ENCODE results near the gene KIRREL2. TPM values are rescaled to one million over a fixed set of nuclear protein-coding genes. Genes with fewer than 3 reads are reported as not detected.

Gene KIRREL2
- polyA plus RNA-seq, 3 donors, result not detected

GRCh38 chr19:35861640-35862160 is 5.0 kb downstream of the KIRREL2 start:
- peaks cover 73 to 98% (median 81%) of the 10 kb centered on the region in 3 donors for H3K27me3 Mint-ChIP-seq (ENCODE audit: low read depth in 3 of 3)
- Histone ChIP-seq H3K36me3 (replicated peaks in 1 of 2; ENCODE audit: control insufficient read depth in 1 of 2, insufficient read depth in 2 of 2, low read length in 2 of 2) (no peaks in the 10 kb centered on the region), H3K4me1 (ENCODE audit: control insufficient read depth in 1 of 2, insufficient read depth in 2 of 2, low read length in 2 of 2) (peaks cover 0 to 6% of the 10 kb centered on the region in 2 donors), H3K4me3 (replicated peaks in 1 of 3; ENCODE audit: low read depth in 2 of 3, low read length in 3 of 3) (no peak overlapping the region), H4K20me1 (ENCODE audit: insufficient read depth, low read length) (no peaks in the 10 kb centered on the region), H3K27me3 (ENCODE audit: control insufficient read depth in 2 of 2, insufficient read depth in 2 of 2, low read length in 2 of 2) (peaks cover 15 to 71% of the 10 kb centered on the region in 2 donors), H3K9me3 (replicated peaks in 1 of 2; ENCODE audit: control insufficient read depth in 1 of 2, insufficient read depth in 1 of 2, low read length in 2 of 2) (peaks cover 0 to 8% of the 10 kb centered on the region in 2 donors), H3K9ac (ENCODE audit: insufficient read depth, low read length, poor library complexity, severe bottlenecking) (no peak overlapping the region), H2AFZ (ENCODE audit: insufficient read depth, low read depth, low read length, poor library complexity, severe bottlenecking) (no peak overlapping the region), H3K27ac (ENCODE audit: low read depth in 1 of 2, low read length in 2 of 2) (no peak overlapping the region), H3K79me2 (ENCODE audit: insufficient read depth, low read length) (no peaks in the 10 kb centered on the region), H3K4me2 (replicated peaks; ENCODE audit: extremely low read depth, low read length, poor library complexity, severe bottlenecking) (no peak overlapping the region)
- intact Hi-C loops (cut with micrococcal nuclease), result no loop called here
- H3K4me3 Mint-ChIP-seq, result peak overlapping the region in 1 of 2 donors; percentile 78
- H3K27ac Mint-ChIP-seq, result no peak overlapping the region
- H3K36me3 Mint-ChIP-seq, result no peaks in the 10 kb centered on the region
- no peak for TF ChIP-seq CTCF (IDR thresholded peaks at IDR 0.05)
- WGBS (ENCODE audit: insufficient coverage), result 49% methylated on average over 18 of the region's 19 CpGs
- H3K4me1 Mint-ChIP-seq, result peaks cover 6% of the 10 kb centered on the region
- peaks cover 2 to 15% (median 7%) of the 10 kb centered on the region in 7 donors for H3K9me3 Mint-ChIP-seq
- DNase-seq, result no peak

GRCh38 chr19:35862528-35862927 is 5.8 kb downstream of the KIRREL2 start:
- Histone ChIP-seq H3K4me3 (replicated peaks in 1 of 3; ENCODE audit: low read depth in 2 of 3, low read length in 3 of 3) (no peak overlapping the region), H3K9ac (ENCODE audit: insufficient read depth, low read length, poor library complexity, severe bottlenecking) (no peak overlapping the region), H3K79me2 (ENCODE audit: insufficient read depth, low read length) (no peaks in the 10 kb centered on the region), H3K36me3 (replicated peaks in 1 of 2; ENCODE audit: control insufficient read depth in 1 of 2, insufficient read depth in 2 of 2, low read length in 2 of 2) (no peaks in the 10 kb centered on the region), H3K4me2 (replicated peaks; ENCODE audit: extremely low read depth, low read length, poor library complexity, severe bottlenecking) (no peak overlapping the region), H4K20me1 (ENCODE audit: insufficient read depth, low read length) (no peaks in the 10 kb centered on the region), H3K27me3 (ENCODE audit: control insufficient read depth in 2 of 2, insufficient read depth in 2 of 2, low read length in 2 of 2) (peaks cover 20 to 71% of the 10 kb centered on the region in 2 donors), H3K27ac (ENCODE audit: low read depth in 1 of 2, low read length in 2 of 2) (no peak overlapping the region), H3K4me1 (ENCODE audit: control insufficient read depth in 1 of 2, insufficient read depth in 2 of 2, low read length in 2 of 2) (no peaks in the 10 kb centered on the region), H2AFZ (ENCODE audit: insufficient read depth, low read depth, low read length, poor library complexity, severe bottlenecking) (no peak overlapping the region), H3K9me3 (replicated peaks in 1 of 2; ENCODE audit: control insufficient read depth in 1 of 2, insufficient read depth in 1 of 2, low read length in 2 of 2) (peaks cover 0 to 8% of the 10 kb centered on the region in 2 donors)
- Mint-ChIP-seq H3K9me3 (peaks cover 2 to 15% (median 7%) of the 10 kb centered on the region in 7 donors), H3K4me1 (peaks cover under 1% of the 10 kb centered on the region), H3K27me3 (ENCODE audit: low read depth in 3 of 3) (peaks cover 72 to 96% (median 79%) of the 10 kb centered on the region in 3 donors), H3K4me3 (peak overlapping the region in 1 of 2 donors; percentile 78), H3K36me3 (no peaks in the 10 kb centered on the region), H3K27ac (no peak overlapping the region)
- WGBS (ENCODE audit: insufficient coverage), result 92% methylated on average over 13 of the region's 14 CpGs
- intact Hi-C loops (cut with micrococcal nuclease), result no loop called here
- DNase-seq, result no peak
- no peak for TF ChIP-seq CTCF (IDR thresholded peaks at IDR 0.05)

Measured in CD14-positive monocyte (primary cell).